A549 (cell line): ENCODE data around the gene OPN1LW. TPM values are rescaled to one million over a fixed set of nuclear protein-coding genes. Genes with fewer than 3 reads are reported as not detected.

Experiments used
- ATAC-seq, 2 experiments: fragments of 200-7000 bp in 1 of 2; fragments of >200 bp in 1 of 2; cut with Nextera tagmentation in 1 of 2; cut with Tn5 transposase in 1 of 2; 3 replicates each; pipeline versions ENCODE4 v1.8.0 to v1.9.1; 2018 to 2020; ENCODE audit warnings: mild to moderate bottlenecking in 1 of 2, moderate library complexity in 1 of 2
- CTCF ChIA-PET: fragments of 300-600 bp; sonication (Branson Sonifier 250); formaldehyde crosslinking; extraction: SDS; loops from one replicate; lab custom pipeline; 2021; ENCODE audit warnings: antibody characterized with exemption, inconsistent platforms; lab: Yijun Ruan, JAX
- POLR2A ChIA-PET: fragments of 350-600 bp; formaldehyde crosslinking; extraction: SDS; loops from one replicate; lab custom pipeline; 2021; ENCODE audit warnings: antibody characterized with exemption, inconsistent platforms; lab: Yijun Ruan, JAX
- DNase-seq, 2 experiments: peaks; one replicate each; pipeline versions ENCODE4 v3.0.0 to v3.0.0-alpha.2; 2011 to 2016; ENCODE audit warnings: low read depth in 1 of 2, low spot score in 1 of 2
- FAIRE-seq: peaks from 2 replicates; lab custom pipeline; 2011; peaks lifted over from hg19 to GRCh38; lab: Jason Lieb, UNC
- H3K27ac ChIP-seq, 2 experiments: fragments of >200 bp; sonication (Bioruptor Twin); formaldehyde crosslinking; 3 replicates each; pipeline ENCODE4 v1.5.1; 2016 to 2017
- H3K4me1 ChIP-seq: fragments of >200 bp; sonication (Bioruptor Twin); formaldehyde crosslinking; 3 replicates; pipeline ENCODE4 v1.6.1; 2016
- H3K4me2 ChIP-seq: fragments of >200 bp; sonication (Bioruptor Twin); formaldehyde crosslinking; 3 replicates; pipeline ENCODE4 v1.6.1; 2016
- H3K4me3 ChIP-seq: fragments of >200 bp; sonication (Bioruptor Twin); formaldehyde crosslinking; 3 replicates; pipeline ENCODE4 v1.5.1; 2016
- H3K9me3 ChIP-seq: fragments of >200 bp; sonication (Bioruptor Twin); formaldehyde crosslinking; 3 replicates; pipeline ENCODE4 v1.6.1; 2016
- CBX2 ChIP-seq: fragments of 200-600 bp; sonication (generic); IDR thresholded peaks from 2 replicates; pipeline ENCODE4 v1.6.1; 2016; ENCODE audit warnings: low read depth, mild to moderate bottlenecking, borderline replicate concordance
- CHD4 ChIP-seq: fragments of 200-600 bp; sonication (generic); IDR thresholded peaks from 2 replicates; pipeline ENCODE4 v1.6.1; 2016; ENCODE audit warnings: antibody characterized with exemption, mild to moderate bottlenecking, borderline replicate concordance
- EHMT2 ChIP-seq: fragments of 200-600 bp; sonication (generic); IDR thresholded peaks from 2 replicates; pipeline ENCODE4 v1.6.1; 2016; ENCODE audit warnings: antibody characterized with exemption, low read depth, mild to moderate bottlenecking, moderate library complexity
- EP300 ChIP-seq, 2 experiments: fragments of >200 bp; sonication (Bioruptor Twin); formaldehyde crosslinking; IDR thresholded peaks; 2 replicates in 1 of 2; 3 replicates in 1 of 2; pipeline ENCODE4 v1.6.1; 2016 to 2017
- FOSB ChIP-seq: fragments of 250-450 bp; sonication (Bioruptor Pico); IDR thresholded peaks from 2 replicates; pipeline ENCODE4 v1.5.0; 2020; ENCODE audit warnings: mild to moderate bottlenecking, moderate library complexity
- FOXS1 ChIP-seq: fragments of 250-450 bp; sonication (Bioruptor Pico); IDR thresholded peaks from 2 replicates; pipeline ENCODE4 v1.5.0; 2020; ENCODE audit warnings: mild to moderate bottlenecking, moderate library complexity
- GATA3 ChIP-seq: IDR thresholded peaks from 2 replicates; pipeline ENCODE4 v1.6.1; 2012; ENCODE audit warnings: borderline replicate concordance
- HOXB13 ChIP-seq: fragments of 250-450 bp; sonication (Bioruptor Pico); IDR thresholded peaks from 2 replicates; pipeline ENCODE4 v1.5.0; 2020; ENCODE audit warnings: low read depth, mild to moderate bottlenecking, moderate library complexity
- HOXB5 ChIP-seq: fragments of 250-450 bp; sonication (Bioruptor Pico); IDR thresholded peaks from 2 replicates; pipeline ENCODE4 v1.5.0; 2020; ENCODE audit warnings: mild to moderate bottlenecking, moderate library complexity
- JUNB ChIP-seq: fragments of >200 bp; sonication (Bioruptor Twin); formaldehyde crosslinking; IDR thresholded peaks from 2 replicates; pipeline ENCODE4 v1.6.1; 2016
- KDM1A ChIP-seq: fragments of 200-600 bp; sonication (generic); IDR thresholded peaks from 2 replicates; pipeline ENCODE4 v1.6.1; 2016; ENCODE audit warnings: low read depth, mild to moderate bottlenecking
- MAFK ChIP-seq: fragments of 450-650 bp; IDR thresholded peaks from 2 replicates; pipeline ENCODE4 v1.6.1; 2014; ENCODE audit not compliant: partially characterized antibody
- NFE2L2 ChIP-seq: fragments of 150-350 bp; conservative IDR thresholded peaks from 2 replicates; pipeline ENCODE4 v1.6.1; 2014; ENCODE audit warnings: low read length
- NPAS2 ChIP-seq: fragments of 250-450 bp; sonication (Bioruptor Pico); IDR thresholded peaks from 2 replicates; pipeline ENCODE4 v1.8.0; 2022; ENCODE audit warnings: mild to moderate bottlenecking, moderate library complexity, borderline replicate concordance
- POLR2A ChIP-seq: IDR thresholded peaks from 2 replicates; pipeline ENCODE4 v1.6.1; 2012; ENCODE audit warnings: mild to moderate bottlenecking, low read length
- RARB ChIP-seq: fragments of 250-450 bp; sonication (Bioruptor Pico); IDR thresholded peaks from 2 replicates; pipeline ENCODE4 v1.8.0; 2021; ENCODE audit warnings: mild to moderate bottlenecking, moderate library complexity
- ZC3H11A ChIP-seq: fragments of 450-650 bp; IDR thresholded peaks from 2 replicates; pipeline ENCODE4 v1.6.1; 2014; ENCODE audit warnings: antibody characterized with exemption, mild to moderate bottlenecking
- ZNF302 ChIP-seq: fragments of 250-450 bp; sonication (Bioruptor Pico); IDR thresholded peaks from 2 replicates; pipeline ENCODE4 v1.9.0; 2021; ENCODE audit warnings: inconsistent platforms, mild to moderate bottlenecking, moderate library complexity
- ZSCAN20 ChIP-seq: fragments of 250-450 bp; sonication (Bioruptor Pico); IDR thresholded peaks from 2 replicates; pipeline ENCODE4 v1.8.0; 2022; ENCODE audit warnings: mild to moderate bottlenecking, moderate library complexity
- WGBS: methylation state at CpG from one replicate; pipeline ENCODE4 v1.1.6; 2017; ENCODE audit errors: missing lambda C conversion rate; 5-methylcytosine and 5-hydroxymethylcytosine counted together
- polyA plus RNA-seq, 4 experiments: library from polyadenylated mRNA; depleted of rRNA in 3 of 4; stranded (reverse); fragments of >200 nt; fragmentation: RNase III in 1 of 4; extraction: RNeasy Plus Mini Kit Qiagen cat#74134 plus additional on column Dnase treatment in 1 of 4; gene quantifications; 2 replicates in 3 of 4; 3 replicates in 1 of 4; pipeline ENCODE4 v1.2.3, GENCODE V29; 2011 to 2017
- TF ChIP-seq, protein P1 (sequence below): fragments of 150-350 bp; IDR thresholded peaks from 2 replicates; pipeline ENCODE4 v1.6.1; 2014; ENCODE audit warnings: low read depth, mild to moderate bottlenecking, low read length
- TF ChIP-seq, protein P2 (sequence below): fragments of 250-450 bp; sonication (Bioruptor Pico); IDR thresholded peaks from 2 replicates; pipeline ENCODE4 v1.5.0; 2021; ENCODE audit warnings: mild to moderate bottlenecking, moderate library complexity, borderline replicate concordance
- TF ChIP-seq, protein P3 (sequence below): IDR thresholded peaks from 2 replicates; pipeline ENCODE4 v1.6.1; 2012
- TF ChIP-seq, protein P4 (sequence below): fragments of 200-600 bp; sonication (generic); IDR thresholded peaks from 2 replicates; pipeline ENCODE4 v1.6.1; 2016; ENCODE audit warnings: antibody characterized with exemption, mild to moderate bottlenecking, moderate library complexity

The OPN1LW gene
- polyA plus RNA-seq, 2 of the 4 experiments (the other 2 are of a cell fraction): not detected

DNA sequence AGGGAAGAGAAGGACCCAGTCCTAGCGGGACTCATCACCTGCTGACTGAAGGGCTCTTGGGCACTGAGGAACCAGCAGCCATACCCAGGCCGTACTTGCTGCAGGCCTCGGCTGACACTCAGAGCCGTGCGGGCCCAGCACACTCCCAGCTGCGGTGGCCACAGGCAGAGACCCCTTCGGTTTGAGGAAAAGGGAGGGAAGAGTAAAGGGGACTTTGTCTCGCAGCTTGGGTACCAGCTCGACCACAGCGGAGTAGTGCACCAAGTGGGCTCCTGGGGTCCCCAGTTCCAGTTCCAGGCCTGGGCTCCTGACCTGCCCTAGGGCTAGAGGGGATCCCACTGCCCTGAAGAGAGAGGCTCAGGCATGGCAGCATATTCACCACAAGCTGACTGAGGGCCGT, 17.9 kb upstream of the OPN1LW start (continued):
- no peak for TF ChIP-seq NFE2L2
- TF ChIP-seq, protein P1, sequence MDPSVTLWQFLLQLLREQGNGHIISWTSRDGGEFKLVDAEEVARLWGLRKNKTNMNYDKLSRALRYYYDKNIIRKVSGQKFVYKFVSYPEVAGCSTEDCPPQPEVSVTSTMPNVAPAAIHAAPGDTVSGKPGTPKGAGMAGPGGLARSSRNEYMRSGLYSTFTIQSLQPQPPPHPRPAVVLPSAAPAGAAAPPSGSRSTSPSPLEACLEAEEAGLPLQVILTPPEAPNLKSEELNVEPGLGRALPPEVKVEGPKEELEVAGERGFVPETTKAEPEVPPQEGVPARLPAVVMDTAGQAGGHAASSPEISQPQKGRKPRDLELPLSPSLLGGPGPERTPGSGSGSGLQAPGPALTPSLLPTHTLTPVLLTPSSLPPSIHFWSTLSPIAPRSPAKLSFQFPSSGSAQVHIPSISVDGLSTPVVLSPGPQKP: no peak
- no peak for TF ChIP-seq ZSCAN20 (CRISPR knock-in tag)
- TF ChIP-seq MAFK: no peak
- TF ChIP-seq RARB (CRISPR knock-in tag): no peak
- no peak for TF ChIP-seq ZNF302 (CRISPR knock-in tag)

DNA sequence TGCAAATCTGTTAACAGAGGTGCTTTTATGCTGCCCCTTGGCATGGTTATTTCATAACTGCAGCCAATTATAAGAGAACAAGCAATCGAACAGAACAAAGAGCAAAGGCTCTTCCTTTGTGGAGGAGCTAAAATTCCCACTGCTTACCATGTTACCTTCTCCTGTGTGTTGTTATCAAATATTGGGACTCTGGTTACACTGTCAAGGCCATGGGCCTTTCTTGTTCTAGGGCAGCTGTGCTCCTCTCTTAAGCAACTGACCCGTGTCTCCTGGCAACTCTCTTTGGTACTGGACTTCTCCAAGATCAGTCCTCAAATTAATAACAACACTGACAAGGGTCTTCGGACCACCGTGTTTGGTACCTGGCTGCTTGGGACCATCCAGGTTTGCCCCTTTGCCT, 12.1 kb upstream of the OPN1LW start:
- H3K4me3 ChIP-seq: no peak overlapping the region
- FAIRE-seq (no peak), ATAC-seq (no peak), DNase-seq (no peak)
- H3K4me2 ChIP-seq: no peak overlapping the region
- TF ChIP-seq, protein P1: no peak
- TF ChIP-seq, protein P2, sequence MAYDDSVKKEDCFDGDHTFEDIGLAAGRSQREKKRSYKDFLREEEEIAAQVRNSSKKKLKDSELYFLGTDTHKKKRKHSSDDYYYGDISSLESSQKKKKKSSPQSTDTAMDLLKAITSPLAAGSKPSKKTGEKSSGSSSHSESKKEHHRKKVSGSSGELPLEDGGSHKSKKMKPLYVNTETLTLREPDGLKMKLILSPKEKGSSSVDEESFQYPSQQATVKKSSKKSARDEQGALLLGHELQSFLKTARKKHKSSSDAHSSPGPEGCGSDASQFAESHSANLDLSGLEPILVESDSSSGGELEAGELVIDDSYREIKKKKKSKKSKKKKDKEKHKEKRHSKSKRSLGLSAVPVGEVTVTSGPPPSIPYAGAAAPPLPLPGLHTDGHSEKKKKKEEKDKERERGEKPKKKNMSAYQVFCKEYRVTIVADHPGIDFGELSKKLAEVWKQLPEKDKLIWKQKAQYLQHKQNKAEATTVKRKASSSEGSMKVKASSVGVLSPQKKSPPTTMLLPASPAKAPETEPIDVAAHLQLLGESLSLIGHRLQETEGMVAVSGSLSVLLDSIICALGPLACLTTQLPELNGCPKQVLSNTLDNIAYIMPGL (CRISPR knock-in tag): no peak
- no peak for TF ChIP-seq NPAS2 (CRISPR knock-in tag)
- no peak for TF ChIP-seq HOXB5 (CRISPR knock-in tag)
- H3K4me1 ChIP-seq: no peaks in the 10 kb centered on the region
- ChIA-PET POLR2A (no interaction called here), CTCF (interaction anchor here (0.7 kb wide), 1 partner anchor 18 kb away, joined by 3 read pairs; no protein-coding TSS in a partner anchor)
- WGBS: 50% methylated on average over 4 of the region's 4 CpGs
- H3K27ac ChIP-seq: no peak overlapping the region
- no peaks in the 10 kb centered on the region for H3K9me3 ChIP-seq

DNA sequence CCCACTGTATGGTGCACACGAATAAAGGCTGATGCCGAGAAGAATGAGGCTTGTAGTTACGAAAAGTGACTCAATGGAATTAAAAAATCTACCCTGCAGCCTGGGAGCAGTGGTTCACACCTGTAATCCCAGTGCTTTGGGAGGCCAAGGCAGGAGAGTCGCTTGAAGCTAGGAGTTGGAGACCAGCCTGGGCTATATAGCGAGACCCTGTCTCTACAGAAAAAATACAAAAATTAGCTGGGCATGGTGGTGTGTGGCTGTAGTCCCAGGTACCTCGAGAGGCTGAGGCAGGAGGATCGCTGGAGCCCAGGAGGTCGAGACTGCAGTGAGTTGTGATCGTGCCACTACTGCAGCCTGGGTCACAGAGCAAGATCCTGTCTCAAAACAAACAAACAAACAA, 11.7 kb upstream of the OPN1LW start:
- Histone ChIP-seq H3K4me1 (no peaks in the 10 kb centered on the region), H3K4me2 (no peak overlapping the region), H3K4me3 (no peak overlapping the region), H3K27ac (no peak overlapping the region), H3K9me3 (no peaks in the 10 kb centered on the region)
- WGBS: 60% methylated on average over 9 of the region's 9 CpGs
- TF ChIP-seq, protein P2 (CRISPR knock-in tag): no peak
- TF ChIP-seq POLR2A (no peak), NFE2L2 (no peak), ZC3H11A (no peak), JUNB (no peak), CHD4 (no peak), GATA3 (no peak), EP300 (IDR thresholded peaks at IDR 0.05) (no peak), ZSCAN20 (CRISPR knock-in tag) (no peak), KDM1A (no peak), HOXB13 (CRISPR knock-in tag) (no peak), CBX2 (no peak), EHMT2 (no peak), ZNF302 (CRISPR knock-in tag) (no peak), RARB (CRISPR knock-in tag) (no peak), FOSB (CRISPR knock-in tag) (no peak), FOXS1 (CRISPR knock-in tag) (no peak), MAFK (no peak)
- TF ChIP-seq, protein P3, sequence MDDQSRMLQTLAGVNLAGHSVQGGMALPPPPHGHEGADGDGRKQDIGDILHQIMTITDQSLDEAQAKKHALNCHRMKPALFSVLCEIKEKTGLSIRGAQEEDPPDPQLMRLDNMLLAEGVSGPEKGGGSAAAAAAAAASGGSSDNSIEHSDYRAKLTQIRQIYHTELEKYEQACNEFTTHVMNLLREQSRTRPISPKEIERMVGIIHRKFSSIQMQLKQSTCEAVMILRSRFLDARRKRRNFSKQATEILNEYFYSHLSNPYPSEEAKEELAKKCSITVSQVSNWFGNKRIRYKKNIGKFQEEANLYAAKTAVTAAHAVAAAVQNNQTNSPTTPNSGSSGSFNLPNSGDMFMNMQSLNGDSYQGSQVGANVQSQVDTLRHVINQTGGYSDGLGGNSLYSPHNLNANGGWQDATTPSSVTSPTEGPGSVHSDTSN: no peak
- TF ChIP-seq, protein P4, sequence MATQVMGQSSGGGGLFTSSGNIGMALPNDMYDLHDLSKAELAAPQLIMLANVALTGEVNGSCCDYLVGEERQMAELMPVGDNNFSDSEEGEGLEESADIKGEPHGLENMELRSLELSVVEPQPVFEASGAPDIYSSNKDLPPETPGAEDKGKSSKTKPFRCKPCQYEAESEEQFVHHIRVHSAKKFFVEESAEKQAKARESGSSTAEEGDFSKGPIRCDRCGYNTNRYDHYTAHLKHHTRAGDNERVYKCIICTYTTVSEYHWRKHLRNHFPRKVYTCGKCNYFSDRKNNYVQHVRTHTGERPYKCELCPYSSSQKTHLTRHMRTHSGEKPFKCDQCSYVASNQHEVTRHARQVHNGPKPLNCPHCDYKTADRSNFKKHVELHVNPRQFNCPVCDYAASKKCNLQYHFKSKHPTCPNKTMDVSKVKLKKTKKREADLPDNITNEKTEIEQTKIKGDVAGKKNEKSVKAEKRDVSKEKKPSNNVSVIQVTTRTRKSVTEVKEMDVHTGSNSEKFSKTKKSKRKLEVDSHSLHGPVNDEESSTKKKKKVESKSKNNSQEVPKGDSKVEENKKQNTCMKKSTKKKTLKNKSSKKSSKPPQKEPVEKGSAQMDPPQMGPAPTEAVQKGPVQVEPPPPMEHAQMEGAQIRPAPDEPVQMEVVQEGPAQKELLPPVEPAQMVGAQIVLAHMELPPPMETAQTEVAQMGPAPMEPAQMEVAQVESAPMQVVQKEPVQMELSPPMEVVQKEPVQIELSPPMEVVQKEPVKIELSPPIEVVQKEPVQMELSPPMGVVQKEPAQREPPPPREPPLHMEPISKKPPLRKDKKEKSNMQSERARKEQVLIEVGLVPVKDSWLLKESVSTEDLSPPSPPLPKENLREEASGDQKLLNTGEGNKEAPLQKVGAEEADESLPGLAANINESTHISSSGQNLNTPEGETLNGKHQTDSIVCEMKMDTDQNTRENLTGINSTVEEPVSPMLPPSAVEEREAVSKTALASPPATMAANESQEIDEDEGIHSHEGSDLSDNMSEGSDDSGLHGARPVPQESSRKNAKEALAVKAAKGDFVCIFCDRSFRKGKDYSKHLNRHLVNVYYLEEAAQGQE: no peak
- ChIA-PET POLR2A (no interaction called here), CTCF (no interaction called here)
- ATAC-seq: no peak
- FAIRE-seq: no peak
- no peak for DNase-seq
